Measurements from ENCODE around the gene GALNT7. TPM values are rescaled to one million over a fixed set of nuclear protein-coding genes. Genes with fewer than 3 reads are reported as not detected.

GALNT7 gene
- total and polyA plus RNA-seq, 10 of the 15 experiments (the other 5 are each of a cell fraction or from before 2014, with no cell fraction given), result 14.2 to 33.2 (median 28.9) TPM

- TF ChIP-seq IRF5 (IDR thresholded peaks at IDR 0.05; ENCODE audit: borderline replicate concordance) (no peak), WRNIP1 (IDR thresholded peaks at IDR 0.05; ENCODE audit: borderline replicate concordance, low read depth, low read length) (no peak), TCF3 (IDR thresholded peaks at IDR 0.05; ENCODE audit: borderline replicate concordance, insufficient read depth, low read depth, low read length) (no peak)
Observed at GRCh38 chr4:173247321-173247720, 78.7 kb downstream of the GALNT7 start (continued).

GRCh38 chr4:173248690-173249089 is 80.1 kb downstream of the GALNT7 start:
- Histone ChIP-seq H3K4me3 (no peak overlapping the region), H3K36me3 (ENCODE audit: control insufficient read depth in 2 of 2, insufficient read depth in 2 of 2, low read length in 1 of 2) (no peaks in the 10 kb centered on the region; a peak in 1 of 4 replicates), H3K4me2 (ENCODE audit: control insufficient read depth, insufficient read depth) (no peak overlapping the region), H2AFZ (ENCODE audit: control insufficient read depth, low read depth, low read length) (no peak overlapping the region), H3K27ac (ENCODE audit: control insufficient read depth, insufficient read depth) (no peak overlapping the region), H3K4me1 (ENCODE audit: control insufficient read depth, insufficient read depth, low read length) (peaks cover 33% of the 10 kb centered on the region), H3K9ac (ENCODE audit: control insufficient read depth, insufficient read depth, low read length) (no peak overlapping the region), H3K27me3 (replicated peaks in 1 of 2; ENCODE audit: control insufficient read depth in 2 of 2, insufficient read depth in 2 of 2, low read length in 1 of 2) (no peaks in the 10 kb centered on the region), H3K79me2 (ENCODE audit: control insufficient read depth, insufficient read depth, low read length) (peaks cover 12% of the 10 kb centered on the region), H4K20me1 (ENCODE audit: control insufficient read depth, insufficient read depth) (no peaks in the 10 kb centered on the region), H3K9me3 (replicated peaks; ENCODE audit: control insufficient read depth, insufficient read depth, low read length) (no peaks in the 10 kb centered on the region; the same call in 2 of the 3 replicates)
- in situ Hi-C loops (cut with MboI), result no loop called here
- DNase-seq (ENCODE audit: low read depth, low spot score), result no peak
- no peak for FAIRE-seq
- intact Hi-C loops (cut with micrococcal nuclease; ENCODE audit: unreplicated experiment), result no loop called here
- ChIA-PET CTCF (interaction anchor here (0.6 to 4.6 kb wide), 5 partner anchors 9 to 235 kb away, joined by 3 to 29 read pairs (median 3); no protein-coding TSS in a partner anchor), SMC1A (ENCODE audit: uncharacterized antibody, unreplicated experiment) (interaction anchor here (0.6 to 1.7 kb wide), 4 partner anchors 9 to 80 kb away, joined by 3 to 8 read pairs (median 4); partner anchors contain the start of gene GALNT7), RAD21 (ENCODE audit: unreplicated experiment) (interaction anchor here (0.9 kb wide), 1 partner anchor 9 kb away, joined by 4 read pairs; no protein-coding TSS in a partner anchor), POLR2A (interaction anchor here (1.1 kb wide), 1 partner anchor 16 kb away, joined by 4 read pairs; no protein-coding TSS in a partner anchor)
- no peak for ATAC-seq
- no TSS peak for BruUV-seq (replicated peaks)
- TF ChIP-seq PBX3 (IDR thresholded peaks at IDR 0.05; ENCODE audit: insufficient replicate concordance, low read depth, low read length) (no peak), KAT2A (conservative IDR thresholded peaks at IDR 0.05; ENCODE audit: control insufficient read depth, low read depth, low read length) (no peak), E4F1 (IDR thresholded peaks at IDR 0.05; ENCODE audit: borderline replicate concordance, partially characterized antibody) (no peak), NR2C2 (IDR thresholded peaks at IDR 0.05; ENCODE audit: borderline replicate concordance, control insufficient read depth, insufficient read length, low read depth) (no peak), BCL11A (IDR thresholded peaks at IDR 0.05; ENCODE audit: low read depth, low read length) (no peak), CEBPZ (IDR thresholded peaks at IDR 0.05; ENCODE audit: low read depth, low read length) (no peak), STAT1 (conservative IDR thresholded peaks at IDR 0.05) (no peak), CREM (IDR thresholded peaks at IDR 0.05; ENCODE audit: low read depth) (no peak), PML (IDR thresholded peaks at IDR 0.05; ENCODE audit: low read length) (no peak), POLR2AphosphoS2 (IDR thresholded peaks at IDR 0.05; ENCODE audit: low read depth, low read length) (no peak), MEF2B (IDR thresholded peaks at IDR 0.05; ENCODE audit: partially characterized antibody, poor library complexity, severe bottlenecking) (no peak), ZSCAN29 (IDR thresholded peaks at IDR 0.05) (no peak)

Data from GM12878 (cell line).